Measurements from ENCODE around the gene CD209.

- TF ChIP-seq EZH2 (IDR thresholded peaks at IDR 0.05; ENCODE audit: insufficient read depth, poor library complexity, severe bottlenecking) (no peak), EZH2phosphoT487 (IDR thresholded peaks at IDR 0.05; ENCODE audit: insufficient read depth, low read depth) (no peak)
These were observed 41.0 kb downstream of the CD209 start for GRCh38 chr19:7706188-7706954.

Measured in GM23248 (cell line).